ENCODE results near the gene HMOX1.

GRCh38 chr22:35373781-35374180 is 7.1 kb upstream of the HMOX1 start:
- TF ChIP-seq CTCF (IDR thresholded peaks at IDR 0.05) (no peak), POLR2A (IDR thresholded peaks at IDR 0.05) (no peak)

Data from heart left ventricle (tissue), 13 donors.